Suprapubic skin (tissue), 4 donors: ENCODE data around the gene XYLT1.

Experiments used
- POLR2A ChIP-seq, 2 donors: fragments of 450-650 bp; IDR thresholded peaks; one replicate each; pipeline ENCODE4 v1.6.1; 2017; ENCODE audit warnings: antibody characterized with exemption in 2 of 2, mild to moderate bottlenecking in 2 of 2, moderate library complexity in 2 of 2
- POLR2AphosphoS5 ChIP-seq, 3 donors: sonication (generic); formaldehyde crosslinking; IDR thresholded peaks; one replicate each; pipeline ENCODE4 v1.6.1; 2017; ENCODE audit warnings: antibody characterized with exemption in 3 of 3
- TF ChIP-seq, protein P1 (sequence below), 2 donors: fragments of 200-600 bp in 1 of 2; fragments of 450-650 bp in 1 of 2; sonication (generic) in 1 of 2; IDR thresholded peaks; one replicate each; pipeline ENCODE4 v1.5.1; 2016 to 2019; ENCODE audit warnings: antibody characterized with exemption in 2 of 2, mild to moderate bottlenecking in 1 of 2, moderate library complexity in 1 of 2

DNA sequence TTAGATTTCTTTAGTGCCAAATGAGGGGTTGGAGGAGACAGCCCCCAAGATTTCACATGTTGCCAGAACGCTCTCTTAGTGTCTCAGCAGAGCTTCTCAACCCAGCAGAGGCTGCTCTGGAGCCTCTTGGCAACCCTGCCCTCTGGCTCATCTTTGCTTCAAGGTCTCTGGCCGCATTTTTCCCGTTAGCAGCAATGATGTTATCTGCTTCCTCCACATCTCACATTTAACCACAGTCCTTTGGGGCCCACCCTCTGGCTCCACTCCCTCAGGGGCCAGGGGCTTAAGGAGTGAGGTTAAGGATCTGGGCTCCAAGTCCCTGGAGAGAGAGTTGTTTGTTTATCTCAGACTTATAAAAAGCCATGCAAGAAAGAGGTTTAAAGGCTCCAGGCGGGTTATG lies 3.3 kb upstream of the XYLT1 start:
- TF ChIP-seq, protein P1, sequence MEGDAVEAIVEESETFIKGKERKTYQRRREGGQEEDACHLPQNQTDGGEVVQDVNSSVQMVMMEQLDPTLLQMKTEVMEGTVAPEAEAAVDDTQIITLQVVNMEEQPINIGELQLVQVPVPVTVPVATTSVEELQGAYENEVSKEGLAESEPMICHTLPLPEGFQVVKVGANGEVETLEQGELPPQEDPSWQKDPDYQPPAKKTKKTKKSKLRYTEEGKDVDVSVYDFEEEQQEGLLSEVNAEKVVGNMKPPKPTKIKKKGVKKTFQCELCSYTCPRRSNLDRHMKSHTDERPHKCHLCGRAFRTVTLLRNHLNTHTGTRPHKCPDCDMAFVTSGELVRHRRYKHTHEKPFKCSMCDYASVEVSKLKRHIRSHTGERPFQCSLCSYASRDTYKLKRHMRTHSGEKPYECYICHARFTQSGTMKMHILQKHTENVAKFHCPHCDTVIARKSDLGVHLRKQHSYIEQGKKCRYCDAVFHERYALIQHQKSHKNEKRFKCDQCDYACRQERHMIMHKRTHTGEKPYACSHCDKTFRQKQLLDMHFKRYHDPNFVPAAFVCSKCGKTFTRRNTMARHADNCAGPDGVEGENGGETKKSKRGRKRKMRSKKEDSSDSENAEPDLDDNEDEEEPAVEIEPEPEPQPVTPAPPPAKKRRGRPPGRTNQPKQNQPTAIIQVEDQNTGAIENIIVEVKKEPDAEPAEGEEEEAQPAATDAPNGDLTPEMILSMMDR (IDR thresholded peaks at IDR 0.05), result no peak
- TF ChIP-seq POLR2AphosphoS5 (IDR thresholded peaks at IDR 0.05) (no peak), POLR2A (IDR thresholded peaks at IDR 0.05) (no peak)
